ENCODE data around the gene MRPS34. TPM values are rescaled to one million over a fixed set of nuclear protein-coding genes. Genes with fewer than 3 reads are reported as not detected.
"Not testable (repeated sequence)": the region's sequence is repeated elsewhere in the genome, so short reads cannot be mapped to it uniquely, and the experiment has no call there.

Gene MRPS34
- total RNA-seq, 1 donor from 2014 or later, result 141 TPM

- H3K4me1 Mint-ChIP-seq, result no peaks in the 10 kb centered on the region
- H3K27ac Mint-ChIP-seq (ENCODE audit: unreplicated experiment), result no peak overlapping the region
- DNase-seq (ENCODE audit: low read depth, low spot score), result no peak
- H3K27me3 Mint-ChIP-seq (ENCODE audit: low read depth), result no peaks in the 10 kb centered on the region
- TF ChIP-seq CTCF (conservative IDR thresholded peaks at IDR 0.05), result no peak
- H3K9me3 Mint-ChIP-seq, result no peaks in the 10 kb centered on the region
- H3K36me3 Mint-ChIP-seq (ENCODE audit: low read depth), result no peaks in the 10 kb centered on the region
- H3K4me3 Mint-ChIP-seq, result no peak overlapping the region
Measured at GRCh38 chr16:1734123-1734522, 38.8 kb downstream of the MRPS34 start.

- H3K36me3 Mint-ChIP-seq (ENCODE audit: low read depth); H3K27ac Mint-ChIP-seq (ENCODE audit: unreplicated experiment); DNase-seq (ENCODE audit: low read depth, low spot score); H3K9me3 Mint-ChIP-seq; H3K4me1 Mint-ChIP-seq; H3K27me3 Mint-ChIP-seq (ENCODE audit: low read depth); H3K4me3 Mint-ChIP-seq: not testable (repeated sequence)
Measured at GRCh38 chr16:1732551-1732987, 40.4 kb downstream of the MRPS34 start.

GRCh38 chr16:1732071-1732470, 40.9 kb downstream of the MRPS34 start:
- H3K27ac Mint-ChIP-seq (ENCODE audit: unreplicated experiment), result no peak overlapping the region

DNA sequence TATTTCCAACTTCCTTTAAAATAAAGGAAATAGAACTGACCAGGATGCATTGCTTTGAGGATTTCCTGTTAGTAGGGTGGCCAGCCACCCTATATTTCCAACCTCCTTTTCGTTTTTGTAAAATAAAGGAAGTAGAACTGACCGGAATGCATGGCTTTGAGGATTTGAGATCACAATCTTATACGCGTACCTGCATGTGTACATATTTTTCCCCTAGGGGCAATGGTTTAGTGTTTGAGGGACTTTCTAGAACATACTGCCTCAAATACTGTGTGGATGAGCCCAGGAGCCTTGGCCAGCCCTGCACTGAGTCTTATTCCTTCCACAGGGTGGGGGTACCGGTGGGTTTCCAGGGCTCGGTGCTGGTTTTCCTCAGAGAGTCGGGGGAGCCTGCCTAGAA, 41.3 kb downstream of the MRPS34 start:
- H3K4me1 Mint-ChIP-seq, result no peaks in the 10 kb centered on the region
- no peak overlapping the region for H3K27ac Mint-ChIP-seq (ENCODE audit: unreplicated experiment)
- DNase-seq (ENCODE audit: low read depth, low spot score), result no peak
- no peak for TF ChIP-seq CTCF (conservative IDR thresholded peaks at IDR 0.05)
- no peaks in the 10 kb centered on the region for H3K27me3 Mint-ChIP-seq (ENCODE audit: low read depth)
- no peak overlapping the region for H3K4me3 Mint-ChIP-seq
- H3K9me3 Mint-ChIP-seq, result no peaks in the 10 kb centered on the region
- peaks cover 5% of the 10 kb centered on the region for H3K36me3 Mint-ChIP-seq (ENCODE audit: low read depth)

More at GRCh38 chr16:1732071-1732470, 40.9 kb downstream of the MRPS34 start:
- Mint-ChIP-seq H3K27me3 (ENCODE audit: low read depth) (no peaks in the 10 kb centered on the region), H3K36me3 (ENCODE audit: low read depth) (peaks cover 2% of the 10 kb centered on the region), H3K4me1 (no peaks in the 10 kb centered on the region), H3K9me3 (no peaks in the 10 kb centered on the region), H3K4me3 (no peak overlapping the region)
- no peak for TF ChIP-seq CTCF (conservative IDR thresholded peaks at IDR 0.05)
- DNase-seq (ENCODE audit: low read depth, low spot score), result no peak

DNA sequence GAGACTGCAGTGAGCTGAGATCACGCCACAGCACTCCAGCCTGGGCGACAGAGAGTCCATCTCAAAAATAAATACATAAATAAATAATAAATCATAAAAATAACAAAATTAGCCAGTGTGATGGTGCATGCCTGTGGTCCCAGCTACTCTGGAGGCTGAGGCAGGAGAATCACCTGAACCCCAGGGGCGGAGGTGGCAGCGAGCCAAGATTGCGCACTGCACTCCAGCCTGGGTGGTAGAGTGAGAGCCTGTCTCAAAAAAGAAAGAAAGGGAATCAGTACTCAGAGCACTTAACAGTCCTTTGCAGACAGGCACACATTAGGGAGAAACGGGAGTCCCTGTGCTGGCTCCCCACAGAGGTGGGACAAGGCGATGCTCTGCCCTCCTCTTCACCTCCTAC, 41.9 kb downstream of the MRPS34 start:
- TF ChIP-seq CTCF (conservative IDR thresholded peaks at IDR 0.05), result no peak
- H3K36me3 Mint-ChIP-seq (ENCODE audit: low read depth), result peaks cover 5% of the 10 kb centered on the region

DNA sequence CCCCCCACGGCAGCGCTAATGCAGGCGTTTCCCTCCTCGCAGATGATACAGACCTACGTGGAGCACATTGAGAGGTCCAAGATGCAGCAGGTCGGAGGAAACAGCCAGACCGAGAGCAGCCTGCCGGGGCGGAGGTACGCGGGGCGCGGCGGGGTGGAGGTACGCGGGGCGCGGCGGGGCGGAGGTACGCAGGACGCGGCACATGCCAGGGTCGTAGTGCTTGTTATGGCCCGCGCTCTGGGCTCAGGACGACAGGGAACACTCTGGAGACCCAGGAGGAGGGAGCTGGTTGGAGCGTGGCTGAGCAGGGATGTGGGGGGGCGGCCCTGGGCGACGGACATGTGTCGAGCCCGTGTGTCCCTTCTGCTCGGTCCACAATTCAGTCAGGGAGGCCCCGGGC, 43.5 kb downstream of the MRPS34 start:
- Mint-ChIP-seq H3K27ac (ENCODE audit: unreplicated experiment) (peak overlapping the region; percentile 50), H3K36me3 (ENCODE audit: low read depth) (peaks cover 5% of the 10 kb centered on the region), H3K9me3 (no peaks in the 10 kb centered on the region), H3K4me3 (no peak overlapping the region), H3K4me1 (no peaks in the 10 kb centered on the region), H3K27me3 (ENCODE audit: low read depth) (no peaks in the 10 kb centered on the region)
- DNase-seq (ENCODE audit: low read depth, low spot score), result no peak
- no peak for TF ChIP-seq CTCF (conservative IDR thresholded peaks at IDR 0.05)

More for the DNA sequence above, 41.9 kb downstream of the MRPS34 start:
- Mint-ChIP-seq H3K27me3 (ENCODE audit: low read depth) (no peaks in the 10 kb centered on the region), H3K4me3 (no peak overlapping the region), H3K9me3 (no peaks in the 10 kb centered on the region), H3K4me1 (no peaks in the 10 kb centered on the region), H3K27ac (ENCODE audit: unreplicated experiment) (no peak overlapping the region)
- DNase-seq (ENCODE audit: low read depth, low spot score), result no peak

Measured in neural crest cell (in vitro differentiated cells).